ENCODE results near the gene OTOG. TPM values are rescaled to one million over a fixed set of nuclear protein-coding genes. Genes with fewer than 3 reads are reported as not detected.

The OTOG gene
- total RNA-seq, 4 donors from 2014 or later = not detected

DNA sequence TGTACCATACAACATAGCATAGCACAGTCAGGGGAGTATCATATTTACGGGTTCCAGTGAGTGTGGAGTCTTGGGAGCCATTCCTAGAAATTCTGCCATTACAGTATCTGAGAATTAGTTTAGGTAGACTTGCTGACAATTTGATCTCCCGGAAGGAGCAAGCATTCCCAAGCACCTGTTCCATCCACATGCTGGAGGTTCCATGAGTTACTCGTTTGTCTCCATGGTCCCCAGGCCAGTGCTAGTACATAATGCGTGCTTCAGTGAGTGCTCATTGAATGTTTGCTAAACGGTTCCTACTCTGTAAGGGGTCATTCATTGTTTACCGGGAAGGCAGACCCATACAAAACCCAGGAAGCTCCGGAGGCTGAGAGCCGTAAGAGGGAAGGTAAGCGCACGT is 144.9 kb downstream of the OTOG start:
- 62 to 67% methylated on average over 10 of the region's 10 CpGs for WGBS, 2 donors
- no peak for TF ChIP-seq POLR2A (IDR thresholded peaks at IDR 0.05)
- TF ChIP-seq, protein P1, sequence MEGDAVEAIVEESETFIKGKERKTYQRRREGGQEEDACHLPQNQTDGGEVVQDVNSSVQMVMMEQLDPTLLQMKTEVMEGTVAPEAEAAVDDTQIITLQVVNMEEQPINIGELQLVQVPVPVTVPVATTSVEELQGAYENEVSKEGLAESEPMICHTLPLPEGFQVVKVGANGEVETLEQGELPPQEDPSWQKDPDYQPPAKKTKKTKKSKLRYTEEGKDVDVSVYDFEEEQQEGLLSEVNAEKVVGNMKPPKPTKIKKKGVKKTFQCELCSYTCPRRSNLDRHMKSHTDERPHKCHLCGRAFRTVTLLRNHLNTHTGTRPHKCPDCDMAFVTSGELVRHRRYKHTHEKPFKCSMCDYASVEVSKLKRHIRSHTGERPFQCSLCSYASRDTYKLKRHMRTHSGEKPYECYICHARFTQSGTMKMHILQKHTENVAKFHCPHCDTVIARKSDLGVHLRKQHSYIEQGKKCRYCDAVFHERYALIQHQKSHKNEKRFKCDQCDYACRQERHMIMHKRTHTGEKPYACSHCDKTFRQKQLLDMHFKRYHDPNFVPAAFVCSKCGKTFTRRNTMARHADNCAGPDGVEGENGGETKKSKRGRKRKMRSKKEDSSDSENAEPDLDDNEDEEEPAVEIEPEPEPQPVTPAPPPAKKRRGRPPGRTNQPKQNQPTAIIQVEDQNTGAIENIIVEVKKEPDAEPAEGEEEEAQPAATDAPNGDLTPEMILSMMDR (IDR thresholded peaks at IDR 0.05) = no peak
- no peak overlapping the region for H3K4me3 ChIP-seq (ENCODE audit: low read depth, poor library complexity, severe bottlenecking)
- DNase-seq (ENCODE audit: low spot score in 2 of 2) = no peak
- intact Hi-C loops (cut with DNase I; ENCODE audit: low total_unique reads) = no loop called here

DNA sequence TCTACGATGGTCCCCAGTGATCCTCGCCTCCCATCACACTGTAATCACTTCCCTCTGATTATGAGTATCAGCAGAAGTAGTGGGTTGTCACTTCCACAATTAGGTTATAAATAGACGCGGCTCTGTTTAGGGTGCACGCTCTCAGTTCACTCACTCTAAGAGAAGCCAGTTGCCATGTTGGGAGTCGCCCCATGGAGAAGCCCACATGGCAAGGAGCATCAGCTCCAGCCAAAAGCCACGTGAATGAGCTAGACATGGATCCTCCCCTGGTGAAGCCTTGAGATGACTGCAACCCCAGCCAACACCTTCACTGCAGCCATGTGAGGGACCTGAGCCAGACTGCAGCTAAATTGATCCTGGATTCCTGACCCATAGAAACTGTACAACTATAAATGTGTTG is 145.9 kb downstream of the OTOG start:
- TF ChIP-seq POLR2A (IDR thresholded peaks at IDR 0.05) = no peak
- TF ChIP-seq, protein P1 (IDR thresholded peaks at IDR 0.05) = no peak
- intact Hi-C loops (cut with DNase I; ENCODE audit: low total_unique reads) = no loop called here
- no peak for DNase-seq (ENCODE audit: low spot score in 2 of 2)
- no peak overlapping the region for H3K4me3 ChIP-seq (ENCODE audit: low read depth, poor library complexity, severe bottlenecking)
- WGBS, 2 donors = 70 to 76% methylated on average over 7 of the region's 7 CpGs

DNA sequence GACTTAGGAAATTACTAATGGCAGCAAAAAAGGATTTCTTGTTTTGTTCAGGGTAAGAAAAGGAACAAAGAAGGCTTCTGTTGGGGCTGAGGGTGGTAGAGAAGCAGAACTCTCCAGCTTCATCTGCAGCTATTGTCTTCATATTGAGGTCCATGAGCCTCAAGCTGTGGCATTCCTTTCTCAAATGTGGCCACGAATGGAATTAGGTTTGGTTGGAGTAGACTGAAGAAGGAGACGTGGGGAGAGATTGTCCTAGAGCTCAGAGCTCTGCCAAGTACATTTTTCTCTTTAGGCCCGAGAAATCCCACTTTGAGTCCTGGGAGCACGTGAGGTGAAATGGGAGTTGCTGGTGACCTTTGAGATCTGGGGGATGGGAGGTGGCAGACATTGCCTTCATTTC is 146.5 kb downstream of the OTOG start:
- DNase-seq (ENCODE audit: low spot score in 2 of 2) = no peak
- intact Hi-C loops (cut with DNase I; ENCODE audit: low total_unique reads) = no loop called here
- 74 to 78% methylated on average over 4 of the region's 4 CpGs for WGBS, 2 donors
- no peak overlapping the region for H3K4me3 ChIP-seq (ENCODE audit: low read depth, poor library complexity, severe bottlenecking)
- no peak for TF ChIP-seq POLR2A (IDR thresholded peaks at IDR 0.05)
- TF ChIP-seq, protein P1 (IDR thresholded peaks at IDR 0.05) = no peak

DNA sequence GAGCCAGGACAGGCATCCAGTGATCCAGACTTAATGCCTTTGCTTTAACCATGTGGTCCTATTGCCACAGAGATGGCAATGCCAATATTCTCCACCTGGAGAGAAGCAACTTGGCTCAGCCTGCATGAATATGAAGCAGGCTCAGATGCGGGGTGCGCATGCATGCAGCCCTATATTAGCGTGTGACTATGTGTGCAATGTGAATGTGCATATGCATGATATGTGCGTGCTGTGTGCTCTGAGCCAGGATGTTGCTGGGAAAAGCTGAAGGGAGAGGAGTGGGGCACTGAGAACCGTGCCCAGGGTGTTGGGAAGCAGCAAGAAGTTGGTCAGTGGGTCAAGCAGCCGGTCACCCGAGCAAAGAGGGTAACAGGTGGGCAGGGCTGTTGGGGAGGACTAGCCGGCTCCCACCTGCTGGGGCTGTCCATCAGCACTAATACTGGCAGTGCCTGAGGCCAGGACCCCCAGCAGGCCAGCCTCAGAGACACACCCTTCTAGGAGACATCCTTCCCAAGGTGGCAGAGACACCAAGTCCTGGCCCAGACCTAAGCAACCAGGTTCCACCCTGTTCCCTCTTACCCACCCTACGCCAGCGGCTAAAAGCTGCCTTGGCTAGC is 147.5 kb downstream of the OTOG start:
- DNase-seq (ENCODE audit: low spot score in 2 of 2) = no peak
- intact Hi-C loops (cut with DNase I; ENCODE audit: low total_unique reads) = no loop called here
- WGBS, 2 donors = 89 to 90% methylated on average over 9 to 10 of the region's 10 CpGs
- TF ChIP-seq POLR2A (IDR thresholded peaks at IDR 0.05) = no peak
- TF ChIP-seq, protein P1 (IDR thresholded peaks at IDR 0.05) = no peak
- H3K4me3 ChIP-seq (ENCODE audit: low read depth, poor library complexity, severe bottlenecking) = no peak overlapping the region

DNA sequence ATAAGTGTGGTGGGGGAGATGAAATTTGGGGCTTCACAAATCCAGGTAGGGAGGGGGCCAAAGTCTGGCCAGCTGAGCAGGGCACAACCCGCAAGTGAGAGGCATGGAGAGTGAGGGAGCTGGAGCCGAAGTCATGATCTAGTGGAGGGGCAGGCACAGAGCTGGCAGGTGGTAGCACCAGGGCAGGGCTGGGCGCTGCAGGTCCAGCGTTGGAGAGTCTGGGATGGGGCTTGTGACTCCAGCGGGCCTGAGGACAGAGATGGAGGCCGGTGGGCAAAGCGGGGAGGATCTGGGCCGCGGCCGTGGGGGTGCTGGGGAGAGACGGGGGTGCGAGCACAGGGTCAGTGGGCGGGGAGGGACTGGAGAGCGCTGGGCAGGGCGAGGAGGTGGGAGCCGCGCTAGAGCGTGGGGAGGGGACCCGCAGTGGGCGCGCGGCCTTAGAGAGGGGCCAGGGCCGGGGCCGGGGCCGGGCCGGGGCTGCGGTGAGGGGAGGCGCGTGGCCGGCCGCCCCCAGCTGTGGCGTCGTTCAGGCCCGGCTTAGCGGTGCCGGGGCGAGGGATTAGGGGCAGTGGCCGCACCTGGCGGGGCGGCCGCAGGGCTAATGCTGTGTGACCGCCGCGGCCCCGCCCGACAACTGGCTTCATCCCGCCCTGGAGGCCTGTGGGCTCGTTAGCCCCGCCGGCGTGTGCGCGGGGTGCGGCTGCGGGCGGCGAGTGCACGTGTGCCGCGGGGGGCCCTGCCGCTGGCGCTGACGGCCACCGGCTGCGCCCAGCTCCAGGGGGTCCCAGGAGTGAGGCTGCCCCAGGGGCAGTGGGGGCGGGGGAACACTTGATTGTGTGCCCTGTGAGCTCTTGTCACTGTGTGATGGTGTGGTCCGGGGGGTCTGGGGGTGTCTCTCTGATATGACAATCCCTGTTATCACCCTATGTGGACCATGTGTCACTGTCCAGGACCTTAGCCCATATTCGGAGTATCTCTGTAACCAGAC is 148.7 kb downstream of the OTOG start:
- peak in 1 of 2 donors; percentile 76 for DNase-seq (ENCODE audit: low spot score in 2 of 2)
- intact Hi-C loops (cut with DNase I; ENCODE audit: low total_unique reads) = no loop called here
- TF ChIP-seq, protein P1 (IDR thresholded peaks at IDR 0.05) = no peak
- no peak for TF ChIP-seq POLR2A (IDR thresholded peaks at IDR 0.05)
- WGBS, 2 donors = 11 to 14% methylated on average over 25 to 46 of the region's 68 CpGs
- H3K4me3 ChIP-seq (ENCODE audit: low read depth, poor library complexity, severe bottlenecking) = no peak overlapping the region

Measured in lower leg skin (tissue), 4 donors.